D721Med (cell line): ENCODE data around the gene WFDC5.

Experiments
- DNase-seq: peaks from one replicate; pipeline ENCODE4 v3.0.0; 2011; ENCODE audit warnings: low spot score; ENCODE audit not compliant: insufficient read length
- FAIRE-seq: peaks from 2 replicates; lab custom pipeline; 2011; peaks lifted over from hg19 to GRCh38; lab: Jason Lieb, UNC
- CTCF ChIP-seq: IDR thresholded peaks from 2 replicates; pipeline ENCODE4 v1.5.1; 2012; ENCODE audit warnings: mild to moderate bottlenecking, control low read depth; ENCODE audit not compliant: insufficient read depth; ENCODE audit errors: missing control alignments

Gene WFDC5

GRCh38 chr20:45115386-45115774 is 406 bp upstream of the WFDC5 start:
- no peak for TF ChIP-seq CTCF
- FAIRE-seq, result no peak
- no peak for DNase-seq

- FAIRE-seq (no peak), DNase-seq (no peak)
- no peak for TF ChIP-seq CTCF
Observed at GRCh38 chr20:45113865-45114264, 1.1 kb downstream of the WFDC5 start.

- DNase-seq, result no peak
- no peak for FAIRE-seq
- TF ChIP-seq CTCF, result no peak
Observed at GRCh38 chr20:45112754-45113153, 2.2 kb downstream of the WFDC5 start.

- peak; percentile 31 for TF ChIP-seq CTCF
- DNase-seq, result no peak
- no peak for FAIRE-seq
Observed at GRCh38 chr20:45111799-45112471, 3.0 kb downstream of the WFDC5 start.

GRCh38 chr20:45111285-45111684 is 3.7 kb downstream of the WFDC5 start:
- no peak for TF ChIP-seq CTCF
- DNase-seq (no peak), FAIRE-seq (no peak)

- no peak for TF ChIP-seq CTCF
- FAIRE-seq (no peak), DNase-seq (no peak)
Observed at GRCh38 chr20:45110301-45110700, 4.7 kb downstream of the WFDC5 start.

- DNase-seq (no peak), FAIRE-seq (no peak)
- no peak for TF ChIP-seq CTCF
Observed at GRCh38 chr20:45109634-45110033, 5.3 kb downstream of the WFDC5 start.
